ENCODE data around the gene PAGR1.
A peak's percentile ranks its signal among the peaks of the same experiment; 100 is the strongest.

PAGR1 gene

GRCh38 chr16:29808219-29808900, 7.6 kb upstream of the PAGR1 start:
- no peak for TF ChIP-seq CTCF (IDR thresholded peaks at IDR 0.05; ENCODE audit: poor library complexity, severe bottlenecking)
- DNase-seq (ENCODE audit: low spot score): peak; percentile 38
- no peaks in the 10 kb centered on the region for H3K9me3 ChIP-seq (ENCODE audit: severe bottlenecking)
- H3K27ac ChIP-seq (ENCODE audit: poor library complexity, severe bottlenecking): peak overlapping the region; percentile 92
- peaks cover 7% of the 10 kb centered on the region for H3K4me1 ChIP-seq (ENCODE audit: insufficient read depth, poor library complexity, severe bottlenecking)
- no peaks in the 10 kb centered on the region for H3K27me3 ChIP-seq (ENCODE audit: insufficient read depth, poor library complexity, severe bottlenecking)
- no peak for ATAC-seq (ENCODE audit: low read depth)
- H3K4me3 ChIP-seq (ENCODE audit: severe bottlenecking): peak overlapping the region; percentile 88
- H3K36me3 ChIP-seq (ENCODE audit: low read depth): peaks cover 29% of the 10 kb centered on the region

- H3K9me3 ChIP-seq (ENCODE audit: severe bottlenecking): no peaks in the 10 kb centered on the region
- no peak overlapping the region for H3K4me3 ChIP-seq (ENCODE audit: severe bottlenecking)
- no peaks in the 10 kb centered on the region for H3K27me3 ChIP-seq (ENCODE audit: insufficient read depth, poor library complexity, severe bottlenecking)
- TF ChIP-seq CTCF (IDR thresholded peaks at IDR 0.05; ENCODE audit: poor library complexity, severe bottlenecking): no peak
- ATAC-seq (ENCODE audit: low read depth) (no peak), DNase-seq (ENCODE audit: low spot score) (peak; percentile 56)
- H3K36me3 ChIP-seq (ENCODE audit: low read depth): peaks cover 29% of the 10 kb centered on the region
- H3K4me1 ChIP-seq (ENCODE audit: insufficient read depth, poor library complexity, severe bottlenecking): peaks cover 7% of the 10 kb centered on the region
- H3K27ac ChIP-seq (ENCODE audit: poor library complexity, severe bottlenecking): peak overlapping the region; percentile 92
Measured at GRCh38 chr16:29809031-29809747, 6.8 kb upstream of the PAGR1 start.

GRCh38 chr16:29809850-29810698, 5.9 kb upstream of the PAGR1 start:
- Histone ChIP-seq H3K27ac (ENCODE audit: poor library complexity, severe bottlenecking) (peak overlapping the region; percentile 92), H3K4me3 (ENCODE audit: severe bottlenecking) (no peak overlapping the region), H3K36me3 (ENCODE audit: low read depth) (peaks cover 29% of the 10 kb centered on the region), H3K4me1 (ENCODE audit: insufficient read depth, poor library complexity, severe bottlenecking) (peaks cover 7% of the 10 kb centered on the region), H3K9me3 (ENCODE audit: severe bottlenecking) (no peaks in the 10 kb centered on the region), H3K27me3 (ENCODE audit: insufficient read depth, poor library complexity, severe bottlenecking) (no peaks in the 10 kb centered on the region)
- no peak for TF ChIP-seq CTCF (IDR thresholded peaks at IDR 0.05; ENCODE audit: poor library complexity, severe bottlenecking)
- no peak for ATAC-seq (ENCODE audit: low read depth)
- no peak for DNase-seq (ENCODE audit: low spot score)

GRCh38 chr16:29810699-29811169, 5.2 kb upstream of the PAGR1 start:
- Histone ChIP-seq H3K4me1 (ENCODE audit: insufficient read depth, poor library complexity, severe bottlenecking) (peaks cover 7% of the 10 kb centered on the region), H3K36me3 (ENCODE audit: low read depth) (peaks cover 29% of the 10 kb centered on the region), H3K4me3 (ENCODE audit: severe bottlenecking) (no peak overlapping the region), H3K27me3 (ENCODE audit: insufficient read depth, poor library complexity, severe bottlenecking) (no peaks in the 10 kb centered on the region), H3K27ac (ENCODE audit: poor library complexity, severe bottlenecking) (peak overlapping the region; percentile 92), H3K9me3 (ENCODE audit: severe bottlenecking) (no peaks in the 10 kb centered on the region)
- no peak for DNase-seq (ENCODE audit: low spot score)
- no peak for ATAC-seq (ENCODE audit: low read depth)
- TF ChIP-seq CTCF (IDR thresholded peaks at IDR 0.05; ENCODE audit: poor library complexity, severe bottlenecking): no peak
